Activated naive CD4-positive, alpha-beta T cell treated with anti-CD3 and anti-CD28 coated beads for 36 hours (primary cell): ENCODE data around the gene ANKRD33B. TPM values are rescaled to one million over a fixed set of nuclear protein-coding genes. Genes with fewer than 3 reads are reported as not detected.
A peak's percentile ranks its signal among the peaks of the same experiment; 100 is the strongest.

Experiments
- CTCF ChIA-PET: fragments of 350-600 bp; sonication (Branson Sonifier 250); formaldehyde crosslinking; loops from one replicate; lab custom pipeline; 2021; ENCODE audit warnings: antibody characterized with exemption; lab: Charles Lee
- DNase-seq: peaks from one replicate; pipeline ENCODE4 v3.0.0-alpha.2; 2020
- H3K27ac Mint-ChIP-seq: one replicate; pipeline ENCODE4 v1.8.0; 2021; ENCODE audit warnings: mild to moderate bottlenecking, mixed read lengths
- H3K27me3 Mint-ChIP-seq: one replicate; pipeline ENCODE4 v1.8.0; 2021; ENCODE audit warnings: low read depth, mixed read lengths
- H3K36me3 Mint-ChIP-seq: one replicate; pipeline ENCODE4 v1.8.0; 2021; ENCODE audit warnings: low read depth, mixed read lengths
- H3K4me1 Mint-ChIP-seq: one replicate; pipeline ENCODE4 v1.8.0; 2021; ENCODE audit warnings: low read depth, mixed read lengths
- H3K4me3 Mint-ChIP-seq: one replicate; pipeline ENCODE4 v1.8.0; 2021; ENCODE audit warnings: mild to moderate bottlenecking, moderate library complexity, mixed read lengths
- H3K9me3 Mint-ChIP-seq: one replicate; pipeline ENCODE4 v1.8.0; 2021; ENCODE audit warnings: mixed read lengths
- intact Hi-C: fragments of 100-400 bp; cut with micrococcal nuclease; formaldehyde crosslinking; loops from one replicate; pipeline ENCODE4 v1.15.1; 2023
- total RNA-seq, 2 experiments: library from RNA; stranded (reverse); gene quantifications; one replicate each; pipeline ENCODE4 v1.2.3, GENCODE V29; 2021

The ANKRD33B gene
- total RNA-seq, 2 experiments from 2014 or later = 1.9 to 2.5 TPM

DNA sequence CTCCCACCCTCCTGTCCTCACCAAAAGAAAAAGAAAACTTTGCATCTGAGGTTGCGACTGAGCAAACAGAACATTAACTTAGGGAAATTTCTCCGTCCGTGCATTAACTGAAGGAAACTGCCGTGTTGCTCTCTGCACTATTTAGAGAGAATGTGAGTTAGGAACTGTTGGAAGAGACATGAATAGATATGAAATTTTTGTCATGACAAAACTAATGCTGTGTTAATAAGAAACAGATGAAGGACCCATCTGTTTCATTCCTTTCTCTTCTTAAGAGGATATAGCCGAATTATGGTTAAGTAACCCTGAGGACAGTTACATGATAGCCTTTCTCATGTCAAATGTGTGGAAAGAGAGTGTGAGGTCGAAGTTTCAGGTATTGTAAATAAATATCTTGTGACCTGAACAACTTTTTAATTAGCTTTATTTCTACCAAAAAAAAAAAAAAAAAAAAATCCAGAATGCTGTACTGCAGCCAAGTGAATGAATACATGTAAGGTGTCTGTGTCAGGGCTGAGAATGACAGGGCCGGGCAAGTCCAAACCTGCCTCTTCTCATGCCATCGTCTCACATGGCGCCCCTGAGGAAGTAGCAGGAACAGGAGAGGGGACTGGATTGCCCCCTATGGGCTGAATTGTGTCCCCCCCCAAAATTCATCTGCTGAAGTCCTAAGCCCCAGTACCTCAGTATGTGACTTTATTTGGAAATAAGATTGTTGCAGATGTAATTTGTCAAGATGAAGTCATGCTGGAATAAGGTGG is 35.6 kb upstream of the ANKRD33B start:
- H3K27ac Mint-ChIP-seq = no peak overlapping the region
- H3K36me3 Mint-ChIP-seq = no peaks in the 10 kb centered on the region
- H3K27me3 Mint-ChIP-seq = peaks cover 10% of the 10 kb centered on the region
- no peak overlapping the region for H3K4me3 Mint-ChIP-seq
- peaks cover 2% of the 10 kb centered on the region for H3K9me3 Mint-ChIP-seq
- intact Hi-C loops = no loop called here
- H3K4me1 Mint-ChIP-seq = peaks cover 2% of the 10 kb centered on the region
- CTCF ChIA-PET = no interaction called here
- no peak for DNase-seq

DNA sequence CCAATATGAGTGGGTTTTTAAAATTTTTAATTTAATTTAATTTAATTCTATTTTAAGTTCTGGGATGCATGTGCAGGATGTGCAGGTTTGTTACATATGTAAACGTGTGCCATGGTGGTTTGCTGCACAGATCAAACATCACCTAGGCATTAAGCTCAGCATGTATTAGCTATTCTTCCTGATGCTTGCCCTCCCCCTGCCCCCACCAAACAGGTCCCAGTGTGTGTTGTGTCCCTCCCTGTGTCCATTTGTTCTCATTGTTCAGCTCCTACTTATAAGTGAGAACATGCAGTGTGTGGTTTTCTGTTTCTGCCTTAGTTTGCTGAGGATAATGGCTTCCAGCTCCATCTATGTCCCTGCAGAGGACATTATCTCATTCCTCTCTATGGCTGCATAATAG is 35.0 kb upstream of the ANKRD33B start:
- H3K27ac Mint-ChIP-seq = no peak overlapping the region
- no peak for DNase-seq
- intact Hi-C loops = no loop called here
- H3K36me3 Mint-ChIP-seq = no peaks in the 10 kb centered on the region
- H3K27me3 Mint-ChIP-seq = peaks cover 10% of the 10 kb centered on the region
- CTCF ChIA-PET = interaction anchor here (1.2 kb wide), 1 partner anchor 99 kb away, joined by 3 read pairs; no protein-coding TSS in a partner anchor
- no peak overlapping the region for H3K4me3 Mint-ChIP-seq
- no peaks in the 10 kb centered on the region for H3K9me3 Mint-ChIP-seq
- peaks cover 2% of the 10 kb centered on the region for H3K4me1 Mint-ChIP-seq

- CTCF ChIA-PET = no interaction called here
- peaks cover 20% of the 10 kb centered on the region for H3K27me3 Mint-ChIP-seq
- H3K9me3 Mint-ChIP-seq = no peaks in the 10 kb centered on the region
- H3K27ac Mint-ChIP-seq = no peak overlapping the region
- no peak for DNase-seq
- intact Hi-C loops = no loop called here
- peaks cover 2% of the 10 kb centered on the region for H3K4me1 Mint-ChIP-seq
- H3K36me3 Mint-ChIP-seq = no peaks in the 10 kb centered on the region
- H3K4me3 Mint-ChIP-seq = no peak overlapping the region
Observed at GRCh38 chr5:10530601-10531320, 33.1 kb upstream of the ANKRD33B start.

DNA sequence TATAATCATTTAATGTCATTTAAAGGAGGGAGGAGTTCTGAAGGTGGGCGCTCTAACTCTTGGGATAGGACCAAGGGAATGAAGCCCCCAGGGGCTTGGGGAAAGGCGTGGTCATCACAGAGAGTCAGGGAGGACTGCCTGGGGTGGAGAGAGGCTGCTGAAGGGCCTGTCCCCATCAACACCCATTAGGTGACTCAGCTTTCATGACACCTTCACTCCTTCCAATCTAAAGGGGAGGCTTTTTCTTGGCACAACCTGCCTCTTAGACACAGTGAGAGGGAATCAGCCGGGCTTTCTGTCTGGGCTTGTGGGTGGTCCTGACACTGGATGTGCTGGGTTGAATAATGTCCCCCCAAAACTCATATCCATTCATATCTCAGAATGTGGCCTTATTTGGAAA is 31.4 kb upstream of the ANKRD33B start:
- Mint-ChIP-seq H3K9me3 (no peaks in the 10 kb centered on the region), H3K36me3 (no peaks in the 10 kb centered on the region), H3K4me1 (peaks cover 12% of the 10 kb centered on the region), H3K27me3 (peaks cover 24% of the 10 kb centered on the region), H3K27ac (no peak overlapping the region), H3K4me3 (no peak overlapping the region)
- no peak for DNase-seq
- intact Hi-C loops = no loop called here
- CTCF ChIA-PET = interaction anchor here (1.6 kb wide), 1 partner anchor 95 kb away, joined by 4 read pairs; no protein-coding TSS in a partner anchor

DNA sequence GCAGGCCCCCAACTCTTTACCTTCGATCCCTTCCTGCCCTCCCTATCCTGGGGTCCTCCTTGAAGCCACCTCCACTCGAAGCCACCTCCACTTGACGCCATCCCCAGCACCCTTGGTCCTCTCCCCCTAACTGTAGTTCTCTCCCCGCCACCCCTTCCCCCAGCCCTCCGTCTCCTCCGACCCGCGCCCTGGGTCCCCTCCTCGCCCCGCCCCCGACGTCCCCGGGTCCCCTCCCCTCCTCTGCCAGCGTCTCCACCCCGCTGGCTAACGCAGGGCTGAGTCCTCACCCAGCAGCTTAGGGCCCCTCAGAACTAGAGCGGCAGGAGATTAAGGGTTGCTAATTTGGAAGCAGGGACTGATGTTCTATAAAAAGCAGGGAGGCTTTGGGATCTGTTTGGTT is 30.6 kb upstream of the ANKRD33B start:
- peaks cover 29% of the 10 kb centered on the region for H3K27me3 Mint-ChIP-seq
- H3K9me3 Mint-ChIP-seq = no peaks in the 10 kb centered on the region
- intact Hi-C loops = no loop called here
- CTCF ChIA-PET = interaction anchor here (1.6 kb wide), 1 partner anchor 94 kb away, joined by 4 read pairs; no protein-coding TSS in a partner anchor
- H3K36me3 Mint-ChIP-seq = no peaks in the 10 kb centered on the region
- H3K27ac Mint-ChIP-seq = no peak overlapping the region
- H3K4me1 Mint-ChIP-seq = peaks cover 14% of the 10 kb centered on the region
- H3K4me3 Mint-ChIP-seq = no peak overlapping the region
- peak; percentile 9 for DNase-seq

DNA sequence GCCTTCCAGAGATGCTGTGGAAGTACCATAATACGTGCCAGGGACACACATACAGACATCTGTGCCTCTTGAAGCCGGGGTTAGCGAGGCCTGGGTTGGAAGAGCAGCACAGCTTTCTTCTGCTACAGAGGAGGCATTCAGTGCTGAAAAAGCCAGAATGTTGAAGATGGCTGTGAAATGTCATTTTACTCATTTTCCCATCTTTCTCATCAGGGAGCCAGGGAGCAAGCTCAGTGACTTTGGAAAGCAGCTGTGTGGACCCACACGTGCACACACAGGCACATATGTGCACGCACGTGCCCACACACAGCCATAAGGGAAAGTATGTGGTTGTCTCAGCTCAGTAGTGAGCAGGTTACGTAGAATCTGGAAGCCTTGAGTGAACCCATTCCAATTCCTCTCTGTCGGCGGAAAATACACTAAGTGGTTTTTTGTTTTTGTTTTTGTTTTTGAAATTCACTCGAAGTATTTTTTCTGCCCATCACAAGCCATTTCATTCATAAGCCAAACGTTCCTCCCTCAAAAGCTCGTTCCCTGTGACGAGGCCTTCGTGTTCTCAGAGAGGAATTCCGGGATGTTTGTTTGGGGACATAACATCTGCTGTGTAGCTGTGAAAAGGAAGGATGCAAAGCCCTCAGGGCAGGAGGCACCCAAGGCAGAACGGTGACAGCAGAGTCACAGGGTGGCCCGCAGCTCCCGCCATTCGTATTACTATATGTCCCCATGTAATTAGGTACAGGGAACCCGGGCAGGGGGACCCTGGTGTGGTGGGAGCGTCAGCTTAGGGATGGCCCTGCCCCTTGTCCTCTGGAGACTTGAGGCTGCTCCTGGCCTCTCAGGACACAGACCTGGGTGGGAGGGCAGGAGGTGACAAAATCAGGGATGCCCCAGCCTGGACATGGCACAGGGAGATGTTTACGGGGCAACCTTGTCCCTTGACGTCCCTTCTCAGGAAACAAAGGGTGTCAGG is 29.0 kb upstream of the ANKRD33B start:
- Mint-ChIP-seq H3K9me3 (no peaks in the 10 kb centered on the region), H3K4me1 (peaks cover 14% of the 10 kb centered on the region), H3K27ac (no peak overlapping the region), H3K27me3 (peaks cover 33% of the 10 kb centered on the region), H3K36me3 (no peaks in the 10 kb centered on the region), H3K4me3 (no peak overlapping the region)
- CTCF ChIA-PET = interaction anchor here (0.9 kb wide), 1 partner anchor 94 kb away, joined by 3 read pairs; no protein-coding TSS in a partner anchor
- intact Hi-C loops = no loop called here
- DNase-seq = no peak

GRCh38 chr5:10536511-10536910 is 27.4 kb upstream of the ANKRD33B start:
- Mint-ChIP-seq H3K9me3 (no peaks in the 10 kb centered on the region), H3K36me3 (no peaks in the 10 kb centered on the region), H3K4me1 (peaks cover 14% of the 10 kb centered on the region), H3K27ac (no peak overlapping the region), H3K27me3 (peaks cover 32% of the 10 kb centered on the region), H3K4me3 (no peak overlapping the region)
- CTCF ChIA-PET = interaction anchor here (0.9 kb wide), 1 partner anchor 91 kb away, joined by 4 read pairs; no protein-coding TSS in a partner anchor
- intact Hi-C loops = no loop called here
- DNase-seq = no peak

DNA sequence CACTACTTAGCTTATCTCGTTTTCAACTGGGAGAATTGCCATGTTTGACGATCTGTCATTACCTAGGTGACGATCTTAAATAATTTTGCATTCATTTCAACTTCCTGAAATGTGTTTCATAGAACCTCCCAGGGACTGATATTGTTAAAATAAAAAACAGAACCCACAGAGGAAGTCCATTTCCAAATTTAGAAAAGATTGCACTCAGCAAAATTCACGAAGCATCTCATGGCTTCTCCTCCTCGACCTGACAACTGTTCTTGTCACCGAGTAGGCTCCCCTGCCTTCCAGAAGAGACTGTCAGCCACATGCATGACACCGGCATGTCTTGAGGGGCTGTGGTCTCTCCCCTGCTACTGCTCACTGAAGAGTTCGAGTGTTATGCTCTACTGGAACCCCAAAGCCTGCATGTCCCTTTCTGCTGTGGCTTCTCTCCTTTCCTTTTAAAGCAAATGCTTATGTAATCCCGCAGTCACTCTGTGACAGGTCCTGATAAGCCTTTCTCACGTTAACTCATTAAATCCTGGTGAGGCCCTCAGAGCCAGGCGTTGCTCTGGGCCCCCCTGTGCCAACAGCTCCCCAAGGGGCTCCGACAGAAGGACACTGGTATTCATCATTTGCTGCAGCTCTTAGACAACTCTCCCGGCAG is 26.8 kb upstream of the ANKRD33B start:
- H3K27me3 Mint-ChIP-seq = peaks cover 32% of the 10 kb centered on the region
- no peak for DNase-seq
- H3K27ac Mint-ChIP-seq = no peak overlapping the region
- intact Hi-C loops = no loop called here
- H3K4me1 Mint-ChIP-seq = peaks cover 14% of the 10 kb centered on the region
- CTCF ChIA-PET = interaction anchor here (0.9 kb wide), 1 partner anchor 90 kb away, joined by 4 read pairs; no protein-coding TSS in a partner anchor
- H3K9me3 Mint-ChIP-seq = no peaks in the 10 kb centered on the region
- H3K4me3 Mint-ChIP-seq = peak overlapping the region; percentile 26
- H3K36me3 Mint-ChIP-seq = no peaks in the 10 kb centered on the region

GRCh38 chr5:10537624-10538023 is 26.2 kb upstream of the ANKRD33B start:
- Mint-ChIP-seq H3K4me1 (peaks cover 14% of the 10 kb centered on the region), H3K27me3 (peaks cover 28% of the 10 kb centered on the region), H3K4me3 (no peak overlapping the region), H3K27ac (no peak overlapping the region), H3K36me3 (no peaks in the 10 kb centered on the region), H3K9me3 (no peaks in the 10 kb centered on the region)
- CTCF ChIA-PET = interaction anchor here (0.9 kb wide), 1 partner anchor 90 kb away, joined by 4 read pairs; no protein-coding TSS in a partner anchor
- intact Hi-C loops = no loop called here
- DNase-seq = no peak

GRCh38 chr5:10538103-10538788 is 25.6 kb upstream of the ANKRD33B start:
- intact Hi-C loops = no loop called here
- peaks cover 11% of the 10 kb centered on the region for H3K4me1 Mint-ChIP-seq
- H3K27ac Mint-ChIP-seq = no peak overlapping the region
- H3K36me3 Mint-ChIP-seq = no peaks in the 10 kb centered on the region
- CTCF ChIA-PET = no interaction called here
- H3K27me3 Mint-ChIP-seq = peaks cover 26% of the 10 kb centered on the region
- DNase-seq = no peak
- H3K4me3 Mint-ChIP-seq = no peak overlapping the region
- H3K9me3 Mint-ChIP-seq = no peaks in the 10 kb centered on the region
